CD4-positive, alpha-beta T cell treated with Interleukin-17A for 4 hours (primary cell): Measurements from ENCODE around the gene IL11RA.
A peak's percentile ranks its signal among the peaks of the same experiment; 100 is the strongest.

ENCODE experiments used
- DNase-seq: peaks from one replicate; pipeline ENCODE4 v3.0.0-alpha.2; 2020; ENCODE audit warnings: mixed read lengths

The IL11RA gene

DNA sequence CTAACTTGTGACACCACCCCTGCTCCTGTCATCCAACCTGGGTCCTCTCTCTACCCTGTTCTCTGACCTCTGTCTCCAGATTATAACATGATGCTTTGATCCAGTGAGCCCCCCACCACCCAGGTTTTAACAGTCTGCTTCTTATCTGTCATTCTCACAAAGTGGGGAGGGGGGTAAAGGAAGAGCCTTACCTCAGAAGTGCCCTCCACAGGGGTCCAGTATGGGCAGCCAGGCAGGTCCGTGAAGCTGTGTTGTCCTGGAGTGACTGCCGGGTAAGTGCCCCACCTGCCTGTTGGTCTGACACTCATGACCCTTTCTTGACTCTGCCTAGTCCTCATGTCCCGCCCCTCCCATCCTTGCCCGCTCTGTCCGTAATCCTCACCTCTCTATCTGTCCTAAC, 3.4 kb downstream of the IL11RA start:
- no peak for DNase-seq

DNA sequence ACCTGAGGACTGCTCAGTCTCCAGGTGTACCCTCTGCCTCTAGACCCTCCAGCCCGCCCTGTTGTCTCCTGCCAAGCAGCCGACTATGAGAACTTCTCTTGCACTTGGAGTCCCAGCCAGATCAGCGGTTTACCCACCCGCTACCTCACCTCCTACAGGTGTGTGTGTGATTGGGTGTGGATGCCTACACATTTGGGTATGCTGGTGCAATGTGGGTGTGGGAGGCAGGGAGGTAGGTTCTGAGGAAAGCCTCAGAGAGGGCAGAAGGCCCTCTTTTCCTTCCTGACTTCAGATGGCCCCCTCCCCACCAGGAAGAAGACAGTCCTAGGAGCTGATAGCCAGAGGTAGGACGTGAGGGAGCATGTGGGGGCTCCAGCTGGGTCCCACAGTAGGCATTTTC, 5.0 kb downstream of the IL11RA start:
- DNase-seq, result no peak

- DNase-seq, result no peak
These were observed 6.5 kb downstream of the IL11RA start for GRCh38 chr9:34658461-34658860.

GRCh38 chr9:34659592-34660253, 7.7 kb downstream of the IL11RA start:
- DNase-seq, result no peak

DNA sequence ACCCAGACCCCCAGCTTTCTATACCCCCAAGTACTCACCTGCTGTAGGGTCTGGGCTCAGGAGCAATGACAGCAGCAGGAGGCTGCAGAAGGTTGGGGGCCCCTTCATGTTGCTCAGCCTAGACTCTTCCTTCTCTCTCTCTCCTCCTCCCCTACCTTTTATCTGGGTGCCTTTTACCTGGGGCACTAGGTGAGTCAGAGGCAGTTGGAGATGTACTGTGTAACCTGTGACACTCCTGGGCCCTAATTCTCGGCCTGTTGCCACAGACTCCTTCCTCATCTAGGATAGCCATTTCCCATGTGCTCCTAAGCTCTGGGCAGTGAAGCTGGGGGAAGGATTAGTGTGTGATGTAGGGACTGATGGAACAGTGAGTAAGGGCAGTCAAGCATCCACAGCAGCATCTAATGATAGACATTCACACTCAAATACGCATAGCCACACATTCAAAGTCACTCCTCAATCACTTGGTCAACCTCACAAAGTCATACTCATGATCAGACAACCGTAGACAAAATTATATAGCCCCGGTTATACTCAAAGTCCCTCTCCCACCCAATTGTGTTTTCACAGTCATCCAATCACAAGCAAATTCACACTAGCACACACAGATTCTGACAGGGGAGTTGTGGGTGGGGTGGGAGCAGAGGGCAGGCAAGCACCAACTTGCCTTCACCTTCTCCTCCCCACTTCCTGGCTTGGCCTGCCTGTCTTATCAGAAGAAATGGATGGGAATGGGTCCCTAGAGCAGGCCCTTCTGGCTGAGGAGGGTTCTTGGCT, 10.7 kb downstream of the IL11RA start, which contains the start of gene CCL27:
Gene CCL27, minus strand, starts transcription at position 132 of the 777 bp plus-strand sequence. Its CDS starts 24 bp downstream, at position 108.
- peak; percentile 32 for DNase-seq

- DNase-seq, result peak; percentile 50
These were observed 11.3 kb downstream of the IL11RA start for GRCh38 chr9:34663303-34663605.

GRCh38 chr9:34664281-34665066, 12.5 kb downstream of the IL11RA start:
- DNase-seq, result peak; percentile 81

DNA sequence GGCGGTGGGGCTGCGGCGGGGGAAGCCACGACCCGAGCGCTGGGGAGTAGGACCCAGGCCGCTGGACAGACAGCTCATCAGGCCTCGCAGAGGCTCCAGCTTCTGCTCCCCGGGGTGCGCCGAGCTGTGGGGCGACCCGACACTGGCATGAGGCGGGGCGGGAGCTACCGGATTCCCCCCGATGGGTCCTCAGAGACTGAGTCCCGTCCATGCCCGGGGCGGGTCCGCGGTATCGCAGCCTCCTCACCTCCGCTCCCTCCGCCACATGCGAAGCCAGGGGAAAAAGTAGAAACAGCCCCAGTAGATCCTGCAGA, 13.0 kb downstream of the IL11RA start:
- no peak for DNase-seq

GRCh38 chr9:34665381-34666250, 13.6 kb downstream of the IL11RA start:
- DNase-seq, result peak; percentile 95

- no peak for DNase-seq
These were observed 18.0 kb downstream of the IL11RA start for GRCh38 chr9:34669809-34670562.

- no peak for DNase-seq
These were observed 19.3 kb downstream of the IL11RA start for GRCh38 chr9:34671307-34671706.

DNA sequence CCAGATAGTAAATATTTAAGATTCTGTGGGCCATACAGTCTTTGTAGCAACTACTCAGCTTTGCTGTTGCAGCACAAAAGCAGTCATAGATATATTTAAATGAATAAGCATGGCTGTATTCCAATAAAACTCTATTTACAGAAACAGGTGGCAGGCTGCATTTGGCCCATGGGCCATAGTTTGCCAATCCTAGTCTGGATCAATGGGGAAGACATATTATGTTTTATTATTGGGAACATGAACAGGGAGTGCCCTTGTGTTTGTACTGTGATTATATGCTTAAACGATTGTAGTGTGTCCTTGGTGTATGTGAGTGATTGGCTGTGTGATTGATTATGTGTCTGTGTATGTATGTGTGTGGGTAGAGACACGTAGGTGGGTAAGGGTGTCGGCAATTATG, 22.5 kb downstream of the IL11RA start:
- no peak for DNase-seq

GRCh38 chr9:34675048-34675714, 23.2 kb downstream of the IL11RA start:
- peak; percentile 76 for DNase-seq

- no peak for DNase-seq
These were observed 23.9 kb downstream of the IL11RA start for GRCh38 chr9:34675869-34676268.

DNA sequence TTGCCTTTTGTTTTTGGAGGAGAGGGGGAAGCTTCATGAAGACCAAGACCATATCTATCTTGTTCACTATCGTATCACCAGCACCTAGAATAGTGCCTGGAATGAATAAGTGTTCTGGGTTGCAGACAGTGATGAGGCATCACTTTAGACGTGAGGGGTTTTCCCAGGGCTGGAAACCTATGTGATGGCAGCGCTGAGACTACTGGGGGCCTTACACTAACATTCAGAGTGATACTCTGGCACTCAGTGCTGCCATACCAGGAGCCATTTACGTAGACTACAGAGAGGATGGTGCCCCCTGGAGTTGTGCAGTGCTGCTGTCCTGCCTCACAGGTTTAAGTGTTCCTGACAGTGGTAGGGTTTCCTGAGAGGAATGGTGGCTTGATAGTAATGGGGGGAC, 32.2 kb downstream of the IL11RA start:
- DNase-seq, result no peak

DNA sequence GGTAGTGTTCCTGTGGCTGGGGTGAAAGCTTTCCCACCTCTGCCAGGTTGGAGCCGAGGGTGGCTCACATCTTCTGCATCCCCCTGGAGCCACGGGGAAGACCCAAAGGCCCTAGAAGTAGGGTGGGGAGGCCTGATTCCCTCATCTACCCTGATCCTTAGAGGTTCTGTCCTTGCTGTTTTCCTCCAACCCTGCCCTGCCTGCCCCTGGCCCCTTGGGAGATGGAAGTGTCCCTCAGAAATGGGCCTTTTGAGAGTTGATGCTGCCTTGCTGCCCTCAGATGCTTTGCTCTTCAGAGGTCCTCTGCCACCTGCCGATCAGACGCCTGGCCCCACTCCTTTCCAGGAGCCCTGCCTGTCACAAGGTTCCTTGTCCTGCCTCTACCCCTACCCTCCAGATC, 32.8 kb downstream of the IL11RA start:
- no peak for DNase-seq

DNA sequence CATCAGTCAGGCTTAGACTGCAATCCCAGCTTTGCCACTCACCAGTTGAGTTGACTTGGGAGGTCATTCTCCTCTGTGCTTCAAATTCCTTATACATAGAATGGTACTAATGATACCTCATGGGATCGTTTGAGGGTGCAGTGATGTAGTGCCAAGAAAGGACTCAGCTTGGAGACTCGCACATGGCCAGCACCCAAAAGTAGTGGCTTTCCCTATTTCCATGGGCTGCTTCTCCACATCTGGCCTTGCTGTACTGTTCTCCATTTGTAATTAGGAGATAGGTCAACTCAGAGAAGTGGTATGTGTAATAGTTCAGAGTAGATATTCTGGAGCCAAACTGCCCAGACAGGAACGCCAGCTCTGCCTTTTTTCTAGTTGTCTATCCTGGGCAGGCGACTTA, 33.6 kb downstream of the IL11RA start:
- no peak for DNase-seq

DNA sequence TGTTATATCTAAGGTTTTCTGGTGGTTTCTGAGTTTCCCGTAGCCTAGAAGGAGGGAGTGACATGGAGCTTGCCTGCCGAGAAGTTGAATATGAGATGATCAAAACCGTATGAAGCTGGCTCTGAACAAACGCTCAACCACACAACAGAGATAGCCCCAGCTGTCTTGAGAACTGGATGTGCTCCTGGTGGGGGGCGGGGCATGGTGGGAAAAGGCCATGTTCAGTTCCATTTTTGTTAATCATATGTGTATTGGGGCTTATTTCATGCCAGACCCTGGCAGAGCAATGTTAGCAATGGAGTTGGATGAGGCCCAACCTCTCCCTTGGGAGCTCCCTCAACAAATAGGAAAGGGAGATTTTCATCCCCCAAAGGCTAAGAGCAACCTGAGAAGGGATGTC, 34.2 kb downstream of the IL11RA start:
- no peak for DNase-seq

DNA sequence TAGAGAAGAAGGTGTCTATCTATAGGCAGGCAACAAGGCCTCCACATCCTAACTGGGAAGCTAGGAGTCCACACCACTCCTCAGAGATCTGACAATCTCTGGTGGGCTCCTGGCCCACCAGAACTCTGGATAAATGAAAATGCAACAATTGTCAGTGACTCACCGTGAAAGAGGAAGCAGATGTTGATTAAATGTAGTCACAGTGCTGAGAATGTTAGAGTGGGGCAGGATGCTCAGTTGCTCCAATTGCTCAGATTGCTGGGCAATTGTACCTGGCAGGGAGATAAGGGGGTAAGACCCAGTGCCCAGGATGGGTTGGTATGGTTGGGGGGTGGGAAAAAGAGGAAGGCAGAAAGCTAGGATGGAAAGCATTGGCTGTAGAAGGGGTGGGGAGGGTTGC, 34.7 kb downstream of the IL11RA start:
- no peak for DNase-seq

DNA sequence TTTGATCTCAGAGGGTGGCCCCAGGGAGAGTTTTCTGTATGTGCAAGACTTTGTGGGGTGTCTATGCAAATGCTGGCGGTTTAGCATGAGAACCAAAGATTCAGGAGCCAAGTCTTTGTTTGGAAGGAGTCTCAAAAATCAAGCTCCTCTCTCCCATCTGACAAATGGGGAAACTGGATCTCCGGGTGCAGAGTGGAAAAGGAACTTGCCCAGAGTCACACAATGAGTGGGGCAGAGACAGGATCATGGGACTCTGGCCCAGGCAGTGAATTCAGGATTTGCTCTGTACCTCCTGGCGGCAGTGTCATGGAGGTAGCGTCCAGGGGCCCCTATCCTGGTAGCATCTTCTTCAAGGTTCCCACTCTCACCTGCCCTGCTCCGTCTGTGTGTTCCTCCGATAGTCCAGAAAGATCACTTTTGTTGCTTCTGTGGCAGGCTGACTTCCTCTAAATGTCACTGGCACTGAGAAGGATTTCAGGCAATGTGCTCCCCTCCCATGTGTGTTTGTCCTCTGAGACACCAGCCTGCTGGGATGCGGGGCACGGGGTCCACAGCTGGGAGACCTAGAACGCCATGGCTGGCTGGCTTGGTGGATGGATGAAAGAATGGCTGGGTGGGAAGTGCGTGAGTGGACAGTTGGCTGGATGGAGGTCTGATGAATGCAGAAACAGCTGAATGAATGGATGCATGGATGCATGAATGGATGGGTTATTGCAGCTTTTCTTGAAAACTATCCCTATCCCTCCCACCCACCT, 35.5 kb downstream of the IL11RA start:
- DNase-seq, result no peak
